OCI-M1 (cell line): ENCODE results near the gene CUX1.
"Not testable (repeated sequence)": the region's sequence is repeated elsewhere in the genome, so short reads cannot be mapped to it uniquely, and the experiment has no call there.

ENCODE experiments used
- DNase-seq: peaks from one replicate; lab custom pipeline; 2025; lab: John Stamatoyannopoulos, UW

CUX1 gene

DNA sequence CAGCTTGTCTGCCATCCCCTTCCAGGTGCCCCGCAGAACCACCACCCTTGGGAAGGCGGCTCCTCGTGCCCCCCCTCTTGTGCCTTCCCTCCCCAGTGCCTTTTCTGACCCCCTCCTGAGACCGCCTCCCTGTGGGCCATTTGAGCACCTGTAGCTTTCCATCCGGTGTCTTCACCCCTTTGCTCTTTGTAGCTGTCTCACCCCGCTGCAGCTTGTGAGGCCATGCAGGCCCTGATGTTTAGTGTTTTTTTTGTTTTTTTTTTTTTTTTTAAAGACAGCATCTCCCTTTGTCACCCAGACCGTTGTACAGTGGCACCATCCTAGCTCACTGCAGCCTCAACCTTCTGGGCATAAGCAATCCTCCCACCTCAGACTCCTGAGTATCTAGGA, 52.5 kb downstream of the CUX1 start:
- DNase-seq = no peak

DNA sequence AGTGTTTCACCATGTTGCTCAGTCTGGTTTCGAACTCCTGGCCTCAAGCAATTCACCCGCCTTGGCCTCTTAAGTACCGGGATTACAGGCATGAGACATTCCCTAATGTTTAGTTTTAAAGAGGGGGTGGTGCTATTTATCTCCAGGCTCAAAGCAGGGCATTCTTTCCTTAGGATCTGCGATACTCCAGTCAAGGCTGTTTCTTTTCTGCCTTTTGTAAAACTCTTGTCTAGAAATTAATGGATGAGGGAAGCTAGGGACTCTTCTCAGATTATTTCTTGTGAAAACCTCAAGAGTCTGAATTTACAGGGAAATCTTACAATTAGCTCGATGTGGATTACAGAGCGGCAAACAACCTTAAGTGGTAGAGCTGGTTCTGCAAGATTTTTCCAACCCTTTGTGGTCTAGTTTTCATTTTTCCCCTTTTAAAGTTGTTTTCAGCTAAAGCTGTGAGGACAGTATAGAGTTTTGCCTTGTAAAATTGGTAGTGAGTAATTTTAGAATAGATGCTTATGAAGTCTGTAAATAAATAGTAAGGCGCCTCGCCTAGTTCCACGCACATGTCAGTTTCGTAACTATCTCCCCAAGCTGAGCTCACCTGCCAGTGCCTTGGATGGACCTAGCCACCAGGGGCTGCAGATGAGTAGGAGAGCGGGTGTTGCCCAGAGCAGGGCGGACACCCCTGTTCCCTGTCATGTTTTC, 53.1 kb downstream of the CUX1 start:
- DNase-seq = no peak

DNA sequence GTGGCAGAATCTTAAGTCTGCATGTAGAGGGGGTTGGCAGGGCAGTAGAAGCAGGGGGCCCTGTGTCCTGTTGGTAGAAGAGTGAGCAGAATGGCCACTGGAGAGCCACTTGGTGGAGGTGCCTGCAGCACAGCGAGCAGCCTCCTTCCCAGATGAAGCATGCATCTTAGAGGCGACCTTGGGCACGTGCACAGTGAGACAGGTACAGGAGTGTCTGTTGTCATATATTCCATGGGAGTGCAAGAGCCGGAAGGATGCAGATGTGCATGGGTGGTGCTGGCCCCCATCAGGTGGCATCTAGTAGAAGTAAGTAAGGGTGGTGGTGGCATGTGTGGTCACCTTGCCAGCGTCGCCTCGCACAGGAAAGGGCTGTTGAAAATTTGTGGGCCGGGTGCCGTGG, 53.9 kb downstream of the CUX1 start:
- no peak for DNase-seq

DNA sequence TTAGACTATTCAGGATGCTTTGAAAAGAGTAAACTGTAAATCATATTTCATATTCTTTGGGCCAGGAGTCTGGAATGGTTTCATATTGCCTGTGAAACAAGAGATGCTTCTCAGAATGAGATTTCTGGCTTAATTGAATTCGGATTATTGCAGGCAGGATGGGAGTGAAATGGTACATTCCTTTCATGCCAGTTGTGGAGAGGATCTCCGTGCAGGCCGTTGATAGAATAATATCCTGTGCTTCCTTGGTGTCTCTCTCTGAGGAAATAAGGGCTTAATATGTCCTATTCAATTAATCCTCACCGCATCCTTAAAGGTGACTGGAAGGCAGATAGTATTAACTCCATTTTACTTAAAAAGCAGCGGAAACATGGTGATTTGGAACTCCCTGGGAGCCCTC, 56.6 kb downstream of the CUX1 start:
- no peak for DNase-seq

DNA sequence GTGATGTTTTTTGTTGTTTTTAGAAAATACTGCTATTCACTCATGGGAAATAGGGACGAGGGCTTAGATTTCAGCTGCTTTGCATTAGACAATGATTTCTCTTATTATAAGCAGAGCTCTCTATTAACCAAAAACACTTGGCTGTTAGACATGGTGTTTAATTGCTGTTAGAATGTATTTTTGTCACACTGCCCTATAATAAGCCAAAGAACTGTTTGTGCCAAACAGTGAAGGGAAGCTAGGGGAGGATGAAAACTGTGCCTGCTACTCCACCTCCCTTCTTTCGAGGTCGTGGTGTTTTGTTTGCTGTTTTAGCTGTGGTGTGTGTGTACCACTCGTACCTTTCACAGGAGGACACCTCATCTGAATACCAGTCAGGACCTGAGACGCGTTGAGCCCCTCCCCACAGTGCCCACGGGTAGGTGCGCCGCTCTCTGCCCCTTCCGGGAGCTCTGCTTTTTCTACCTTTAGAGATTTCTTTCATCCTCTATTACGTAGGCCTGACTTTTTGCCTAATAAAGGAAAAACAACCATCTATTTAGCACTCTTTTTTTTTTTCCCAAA, 57.9 kb downstream of the CUX1 start:
- DNase-seq = no peak

DNA sequence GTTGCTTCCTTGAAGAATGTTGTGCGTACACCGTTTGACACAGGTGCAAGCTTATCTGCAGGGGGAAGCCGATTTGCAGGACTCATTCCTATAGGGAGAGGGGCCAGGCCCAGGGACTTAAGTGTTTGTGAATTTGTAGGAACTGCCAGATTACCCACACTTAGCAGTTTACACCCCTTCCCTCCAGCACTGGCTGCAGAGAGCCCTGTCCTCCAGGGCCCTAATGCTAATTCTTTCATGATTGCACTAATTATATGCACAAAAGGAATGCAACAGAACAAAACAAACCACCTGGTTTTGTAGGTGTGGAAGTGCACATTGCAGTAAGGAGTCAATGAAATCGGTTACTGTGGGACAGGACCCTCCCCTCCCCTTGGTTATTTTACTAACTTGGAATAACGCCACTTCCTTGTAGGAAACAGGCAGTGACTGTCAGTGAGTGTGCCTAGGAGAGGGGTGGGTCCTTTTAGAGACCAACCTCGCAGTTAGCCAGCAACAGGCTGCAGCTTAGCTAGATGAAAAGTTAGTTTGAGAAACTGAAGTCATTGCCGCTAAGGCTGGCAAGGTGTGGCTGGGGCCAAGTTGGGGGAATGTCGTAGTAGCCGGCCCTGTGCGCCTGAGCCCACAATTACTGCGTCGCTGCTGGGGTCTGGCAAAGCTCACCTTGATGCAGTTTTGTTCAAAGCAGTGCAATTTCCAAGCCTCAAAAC, 60.6 kb downstream of the CUX1 start:
- no peak for DNase-seq

DNA sequence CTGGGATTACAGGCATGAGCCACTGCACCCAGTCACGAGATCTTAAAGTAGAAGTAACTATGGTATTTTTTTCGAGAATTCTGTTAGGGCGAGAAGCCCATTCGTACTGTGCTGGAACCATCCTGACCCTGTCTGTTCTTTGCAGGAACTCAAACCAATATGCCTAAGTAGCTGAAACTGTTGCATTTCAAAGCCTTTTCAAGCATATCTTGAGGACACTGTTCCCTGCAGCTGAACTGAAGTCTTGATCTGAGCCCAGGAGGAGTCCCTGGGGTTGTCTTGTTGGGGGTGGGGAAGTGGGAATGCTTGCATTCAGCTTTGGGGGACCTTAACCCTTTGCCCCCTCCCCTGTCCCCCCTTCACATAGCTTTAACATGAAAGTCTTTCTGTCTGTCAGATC, 61.5 kb downstream of the CUX1 start:
- DNase-seq = no peak

DNA sequence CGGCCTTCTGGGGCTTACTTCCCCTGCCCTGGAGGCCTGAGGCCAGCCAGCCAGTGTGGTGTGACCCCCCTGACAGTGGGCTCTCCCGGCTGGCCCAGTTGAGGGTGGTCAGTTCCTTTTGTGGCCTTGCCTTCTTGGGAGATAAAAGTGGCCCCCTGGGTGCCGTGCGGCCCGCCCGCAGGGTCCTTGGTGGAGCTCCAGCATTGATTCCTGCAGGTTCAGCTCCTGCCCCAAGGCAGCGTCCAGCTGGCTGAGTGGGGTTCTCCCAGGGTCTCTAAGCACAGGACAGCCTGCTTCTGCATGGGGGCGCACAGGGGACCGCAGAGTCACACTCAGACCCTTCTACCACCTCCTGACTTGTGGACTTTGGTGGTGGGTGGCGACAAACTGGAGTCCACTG, 62.1 kb downstream of the CUX1 start:
- no peak for DNase-seq

DNA sequence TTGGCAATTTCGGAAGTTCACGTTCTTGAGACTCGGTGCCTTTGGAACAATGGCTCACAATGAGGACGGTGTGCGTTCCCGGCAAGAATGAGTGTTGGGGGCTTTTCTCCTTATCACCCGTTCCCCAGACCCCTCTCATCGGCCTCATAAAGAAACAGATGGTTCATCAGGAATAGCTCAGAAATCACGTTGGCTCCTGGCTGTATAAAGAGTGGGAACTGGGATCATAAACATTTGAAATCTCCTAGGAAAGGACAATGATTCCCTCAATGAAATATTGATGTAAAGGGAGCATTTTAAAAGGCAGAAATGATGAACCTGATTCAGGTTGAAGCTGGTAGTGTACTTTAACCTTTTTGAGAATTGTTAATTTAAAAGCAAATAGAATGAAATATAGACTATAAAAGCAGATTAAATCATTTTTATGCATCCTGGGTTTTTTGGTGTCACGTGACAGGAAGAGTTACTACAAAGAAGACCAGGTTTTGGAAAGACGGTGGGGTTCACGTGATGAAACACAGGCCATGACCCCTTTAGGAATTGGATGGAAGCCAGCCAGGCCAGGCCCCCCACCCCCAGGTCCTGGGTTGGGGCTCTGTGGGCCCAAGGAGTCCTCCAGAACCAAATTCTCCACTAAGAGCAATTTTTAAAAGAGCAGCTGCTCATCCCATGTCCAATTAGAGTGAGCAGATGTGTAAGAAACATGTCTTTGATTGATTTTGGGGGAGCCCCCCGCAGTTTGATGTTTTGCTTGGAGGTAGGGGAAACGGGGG, 63.0 kb downstream of the CUX1 start:
- no peak for DNase-seq

DNA sequence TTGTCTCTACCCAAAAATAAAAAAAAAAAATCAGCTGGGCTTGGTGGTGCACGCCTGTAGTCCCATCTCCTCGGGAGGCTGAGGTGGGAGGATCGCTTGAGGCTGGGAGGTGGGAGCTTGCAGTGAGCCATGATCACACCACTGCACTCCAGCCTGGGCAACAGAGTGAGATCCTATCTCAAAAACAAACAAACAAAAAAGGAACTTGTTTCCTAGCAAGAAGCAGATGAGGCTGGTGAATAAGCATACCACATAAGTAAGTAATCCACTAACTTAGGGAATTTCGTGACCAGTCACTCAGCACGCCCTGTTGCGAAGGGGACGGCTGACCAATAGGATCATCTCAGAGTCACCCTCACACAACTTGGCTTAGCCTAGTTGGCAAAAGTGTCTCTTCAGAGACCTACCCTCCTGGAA, 64.6 kb downstream of the CUX1 start:
- no peak for DNase-seq

DNA sequence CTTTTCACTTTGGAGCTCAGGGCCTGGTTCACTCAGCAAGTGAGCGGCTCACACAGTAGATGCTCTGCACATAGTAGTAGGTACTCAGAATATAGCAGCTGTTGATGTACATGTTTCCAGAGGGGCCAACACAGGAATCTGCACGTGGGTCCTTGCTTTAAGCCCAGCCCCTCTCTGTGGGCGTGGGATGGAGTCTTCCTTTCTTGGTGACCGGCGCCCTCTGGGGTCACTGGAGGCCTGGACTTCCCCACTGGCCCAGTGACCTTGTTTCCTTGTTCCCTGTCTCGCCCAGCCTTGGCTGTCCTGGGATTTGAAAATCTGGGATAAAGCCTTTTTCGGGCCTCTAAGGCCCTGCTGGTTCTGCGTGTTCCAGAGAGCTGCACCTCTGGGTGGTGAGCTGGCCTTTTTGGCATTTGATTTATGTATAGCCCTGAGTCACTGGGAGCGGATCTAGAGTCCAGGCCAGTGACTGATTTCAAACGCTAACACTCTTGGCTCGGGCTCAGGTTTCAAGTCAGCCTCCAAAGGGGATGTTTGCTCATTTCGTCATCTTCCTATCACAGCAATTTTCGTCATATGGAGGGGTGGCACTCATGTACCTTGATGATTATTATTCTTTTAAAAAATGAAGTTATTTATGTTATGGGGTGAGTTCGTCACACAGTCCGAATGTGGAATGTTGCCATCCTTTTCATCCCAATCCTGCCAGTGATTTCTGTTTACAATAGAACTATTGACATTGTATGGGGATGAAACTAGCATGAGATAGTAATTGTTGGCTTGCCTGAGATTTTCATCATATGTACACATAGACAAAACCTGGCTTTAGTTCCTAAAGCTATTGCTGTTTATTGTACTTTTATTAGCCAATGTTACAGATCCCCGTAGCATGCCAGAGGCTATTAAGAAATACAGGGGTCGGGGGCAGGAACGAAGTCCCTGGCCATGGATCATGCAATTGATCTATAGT, 65.5 kb downstream of the CUX1 start:
- peak; percentile 32 for DNase-seq

DNA sequence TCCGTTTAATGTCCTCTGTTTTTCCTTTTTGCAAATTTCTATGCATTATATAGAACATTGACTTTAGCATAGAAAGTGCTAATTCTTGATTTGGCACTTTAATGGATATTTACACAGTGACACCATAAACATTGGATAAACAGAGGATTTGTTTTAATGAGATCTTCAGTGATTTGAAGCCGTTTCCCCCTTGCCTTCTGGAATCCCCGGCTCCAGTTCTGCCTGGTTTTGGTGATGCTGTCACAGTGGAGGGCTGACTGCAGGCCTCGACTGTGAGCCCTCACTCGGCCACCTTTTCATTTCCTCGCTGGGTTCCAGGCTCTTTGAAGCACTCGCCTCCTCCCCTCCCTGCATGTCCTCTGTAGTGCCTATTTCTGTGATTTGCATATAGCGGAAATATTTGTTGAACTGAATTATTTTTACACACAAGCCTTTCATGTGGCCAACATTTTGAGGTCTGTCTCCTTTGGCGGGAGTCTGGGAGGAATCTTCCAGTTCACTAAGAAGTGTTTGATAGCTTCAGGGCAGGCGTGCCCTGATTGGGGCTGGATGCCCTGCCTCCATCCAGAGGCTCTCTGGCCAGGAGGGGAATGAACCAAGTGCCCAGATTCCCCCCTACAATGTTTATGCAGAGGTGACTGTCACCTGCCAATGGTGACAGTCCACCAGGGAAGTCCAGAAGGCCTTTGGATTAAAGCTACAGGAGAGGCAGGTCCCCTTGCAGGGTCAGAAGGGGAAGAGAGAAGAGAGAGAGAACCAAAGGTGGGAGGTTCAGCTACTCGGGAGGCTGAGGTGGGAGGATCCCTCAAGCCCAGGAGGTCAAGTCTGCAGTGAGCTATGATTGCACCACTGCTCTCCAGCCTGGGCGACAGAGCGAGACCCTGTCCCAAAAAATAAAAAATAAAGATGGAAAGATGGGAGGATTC, 67.5 kb downstream of the CUX1 start:
- no peak for DNase-seq

DNA sequence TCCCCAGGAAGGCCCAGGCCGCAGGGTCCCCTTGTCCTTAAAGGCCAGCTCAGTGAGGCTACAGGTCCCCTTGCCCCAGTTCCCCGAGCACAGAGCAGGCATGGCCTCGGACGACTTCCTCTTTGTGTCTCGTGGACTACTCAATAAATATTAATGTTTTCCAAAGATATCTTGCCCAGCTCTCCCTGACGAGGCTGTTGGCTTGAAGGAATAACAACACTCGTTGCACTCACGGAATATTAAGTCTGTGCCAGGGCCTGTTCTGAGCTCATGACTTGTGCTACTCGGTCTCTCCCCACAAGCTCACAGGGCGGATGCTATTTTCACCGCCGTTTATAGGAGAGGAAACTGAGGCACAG, 68.2 kb downstream of the CUX1 start:
- DNase-seq = no peak

DNA sequence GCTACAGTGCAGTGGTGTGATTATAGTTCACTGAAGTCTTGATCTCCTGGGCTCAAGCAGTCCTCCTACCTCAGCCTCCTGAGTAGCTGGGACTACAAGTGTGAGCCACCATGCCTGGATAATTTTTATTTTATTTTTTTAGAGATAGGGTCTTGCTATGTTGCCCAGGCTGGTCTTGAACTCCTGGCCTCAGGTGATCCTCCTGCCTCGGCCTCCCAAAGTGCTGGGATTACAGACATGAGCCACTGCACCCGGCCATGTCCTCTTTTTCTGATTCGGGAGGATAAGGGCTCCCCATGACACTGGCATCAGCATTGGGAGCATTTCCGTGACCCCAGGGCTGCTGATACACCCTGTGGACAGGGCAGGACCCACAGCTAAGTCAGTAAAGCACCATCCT, 69.9 kb downstream of the CUX1 start:
- DNase-seq = not testable (repeated sequence)

DNA sequence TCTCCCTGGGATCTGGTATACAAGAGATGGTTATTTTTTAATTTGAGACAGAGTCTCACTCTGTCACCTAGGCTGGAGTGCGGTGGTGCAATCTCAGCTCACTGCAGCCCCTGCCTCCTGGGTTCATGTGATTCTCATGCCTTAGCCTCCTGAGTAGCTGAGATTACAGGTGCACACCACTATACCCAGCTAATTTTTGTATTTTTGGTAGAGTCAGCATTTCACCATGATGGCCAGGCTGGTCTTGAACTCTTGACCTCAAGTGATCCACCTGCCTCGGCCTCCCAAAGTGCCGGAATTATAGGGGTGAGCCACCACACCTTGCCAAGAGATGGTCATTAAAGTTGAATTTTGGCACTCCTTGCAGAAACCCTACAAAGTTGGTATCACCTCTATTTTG, 71.1 kb downstream of the CUX1 start:
- not testable (repeated sequence) for DNase-seq

DNA sequence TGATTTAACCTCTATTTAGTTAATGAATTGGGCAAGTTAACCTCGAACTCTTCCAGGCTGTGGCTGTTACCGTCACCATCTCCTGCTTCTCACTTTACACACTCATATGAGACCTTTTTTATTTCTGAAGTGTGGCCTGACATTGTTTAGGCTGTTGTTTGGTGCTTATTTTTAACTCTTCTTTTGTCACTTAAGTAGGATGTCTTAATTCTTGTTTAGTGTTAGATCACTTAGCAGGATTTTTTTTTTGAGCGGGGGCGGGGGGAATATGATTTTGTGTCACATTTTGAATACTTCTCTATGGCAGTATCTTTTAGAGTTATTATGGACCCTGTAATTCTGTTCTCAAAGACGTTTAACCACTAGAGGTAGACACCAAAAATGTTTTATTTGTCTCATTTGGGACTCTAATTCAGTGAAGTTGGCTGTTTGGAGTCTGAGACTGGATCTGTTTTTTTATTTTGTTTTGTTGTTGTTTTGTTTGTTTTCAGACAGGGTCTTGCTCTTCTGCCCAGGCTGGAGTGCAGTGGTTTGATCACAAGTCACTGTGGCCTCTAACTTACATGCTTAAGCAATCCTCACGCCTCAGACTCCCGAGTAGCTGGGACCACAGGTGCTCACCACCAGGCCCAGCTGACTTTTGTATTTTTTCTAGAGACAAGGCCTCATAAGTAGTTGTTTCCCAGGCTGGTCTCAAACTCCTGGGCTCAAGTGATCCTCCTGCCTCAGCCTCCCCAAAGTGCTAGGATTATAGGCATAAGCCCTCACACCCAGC, 73.5 kb downstream of the CUX1 start:
- no peak for DNase-seq

DNA sequence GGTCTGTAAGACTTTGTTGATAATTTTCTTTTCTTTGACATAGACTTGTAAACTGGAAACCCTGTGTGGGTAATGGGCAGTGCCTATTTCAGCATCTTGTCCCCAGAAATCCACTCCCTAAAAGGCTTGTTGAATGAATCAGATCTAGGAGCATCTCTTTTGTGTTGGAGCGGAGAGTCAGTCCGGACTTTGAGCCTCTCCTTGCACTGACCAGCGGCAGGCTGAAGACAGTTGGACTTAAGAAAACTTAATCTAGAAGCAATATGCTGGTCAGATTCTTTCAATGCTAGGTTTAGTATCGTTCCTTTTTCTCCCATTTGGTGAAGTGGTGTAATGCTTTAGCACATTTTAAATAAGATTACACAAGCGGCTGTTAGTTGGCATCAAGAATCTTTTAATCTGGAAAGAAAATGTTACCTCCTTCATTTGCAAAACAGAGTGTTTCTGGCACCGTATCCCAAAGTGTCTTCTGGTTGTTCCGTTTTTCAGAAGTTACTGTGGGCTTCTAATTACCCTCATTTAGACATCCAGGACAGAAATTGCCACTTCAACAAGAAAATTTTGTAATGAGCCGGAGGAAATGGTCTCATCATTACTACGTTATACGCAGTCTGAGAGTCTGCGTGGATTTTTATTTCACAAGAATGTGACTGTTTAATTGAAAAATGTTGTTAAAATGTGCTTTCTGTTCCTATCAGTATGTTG, 74.7 kb downstream of the CUX1 start:
- no peak for DNase-seq

DNA sequence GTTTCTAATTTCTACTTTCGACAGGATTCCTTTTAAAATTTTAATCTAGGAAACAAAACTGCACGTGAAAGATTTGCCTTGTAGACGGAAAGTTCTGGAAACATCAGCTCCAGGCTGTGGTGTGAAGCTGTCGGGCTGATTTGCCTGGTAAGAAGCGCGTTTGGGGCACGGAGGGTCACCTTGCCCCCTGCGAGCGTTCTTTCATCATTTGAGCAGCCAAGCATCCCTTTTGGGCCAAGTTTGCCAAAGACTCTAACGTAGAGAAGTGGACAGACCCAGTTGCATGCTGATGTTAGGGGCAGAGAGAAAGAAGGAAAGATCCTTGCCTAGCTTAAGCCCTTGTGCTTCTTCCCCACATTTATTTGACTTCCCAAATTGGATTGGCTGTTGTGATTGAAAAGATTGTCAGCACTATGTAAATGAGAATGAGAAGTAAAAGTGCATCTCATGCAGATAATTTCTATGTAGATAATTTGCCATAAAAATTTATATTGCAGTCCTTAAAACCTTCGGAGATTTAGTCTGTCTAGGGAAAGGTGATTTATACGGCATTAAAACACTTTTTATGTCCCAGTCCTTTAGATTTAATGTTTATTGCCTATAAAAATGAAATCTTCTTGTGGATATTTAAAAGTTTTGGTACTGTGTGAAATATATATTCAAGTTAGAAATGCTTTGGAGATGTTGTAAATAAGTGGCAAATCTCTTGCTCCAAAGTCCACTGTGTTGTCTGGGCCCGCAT, 76.1 kb downstream of the CUX1 start:
- DNase-seq = no peak
